Caki2 (cell line): ENCODE measurements around the gene RGS7. TPM values are rescaled to one million over a fixed set of nuclear protein-coding genes. Genes with fewer than 3 reads are reported as not detected.
A peak's percentile ranks its signal among the peaks of the same experiment; 100 is the strongest.
"Not testable (repeated sequence)": the region's sequence is repeated elsewhere in the genome, so short reads cannot be mapped to it uniquely, and the experiment has no call there.

Experiments
- DNase-seq: peaks from one replicate; pipeline ENCODE4 v3.0.0-alpha.2; 2015; ENCODE audit warnings: low read depth
- in situ Hi-C: cut with HindIII; loops from 2 replicates; pipeline ENCODE4 v1.10.0; 2016; ENCODE audit warnings: low sequenced_read_pairs, low pct_unique_long_range_greater_than_20kb, mixed read lengths
- total RNA-seq: library from RNA; depleted of rRNA; stranded (reverse); fragments of >200 nt; shearing (Covaris generic); gene quantifications from 2 replicates; pipeline ENCODE4 v1.2.3, GENCODE V29; 2014; ENCODE audit warnings: low replicate concordance

The RGS7 gene
- total RNA-seq, 1 experiment from 2014 or later = 0.98 TPM

- in situ Hi-C loops = no loop called here
- DNase-seq = peak; percentile 41
Measured at GRCh38 chr1:240935920-240936319, 421.1 kb downstream of the RGS7 start.

GRCh38 chr1:240931031-240931430 lies 426.0 kb downstream of the RGS7 start:
- in situ Hi-C loops = no loop called here
- no peak for DNase-seq

DNA sequence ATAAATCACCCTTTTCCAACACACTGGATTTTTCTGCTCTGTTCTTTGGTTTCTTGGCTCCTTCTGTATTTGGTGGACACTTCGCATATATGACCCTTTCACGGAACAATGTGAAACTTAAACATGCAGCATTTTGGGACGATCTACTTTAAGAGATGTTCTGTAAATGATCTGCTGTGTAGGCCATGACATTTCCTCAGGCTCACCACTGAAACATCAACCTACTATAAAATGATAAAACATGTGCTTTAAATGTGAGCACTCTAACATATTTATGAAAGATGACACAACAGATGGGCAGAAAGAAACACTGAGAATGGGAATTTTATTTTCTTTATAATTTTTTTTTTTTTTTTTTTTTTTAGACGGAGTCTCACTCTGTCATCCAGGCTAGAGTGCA lies 428.7 kb downstream of the RGS7 start:
- in situ Hi-C loops = no loop called here
- DNase-seq = no peak

DNA sequence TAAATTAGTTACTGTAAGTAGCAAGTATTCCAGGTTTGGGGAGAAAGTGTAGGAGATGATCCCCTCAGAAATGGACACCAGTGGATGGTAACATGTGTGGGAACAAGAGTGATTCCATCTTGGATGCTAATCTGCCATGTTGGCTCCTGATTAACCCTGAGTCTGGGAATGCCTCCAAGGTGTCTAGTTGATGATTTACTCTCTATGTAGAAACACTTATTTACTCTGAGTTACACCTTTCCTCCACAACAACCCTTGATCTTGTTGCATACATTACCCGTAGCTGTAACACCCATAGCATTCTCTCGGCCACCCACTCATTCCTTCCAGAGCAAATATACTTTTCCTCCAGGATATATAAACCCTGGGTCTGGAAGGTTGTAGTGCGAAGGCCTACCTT lies 429.2 kb downstream of the RGS7 start:
- no peak for DNase-seq
- in situ Hi-C loops = no loop called here

DNA sequence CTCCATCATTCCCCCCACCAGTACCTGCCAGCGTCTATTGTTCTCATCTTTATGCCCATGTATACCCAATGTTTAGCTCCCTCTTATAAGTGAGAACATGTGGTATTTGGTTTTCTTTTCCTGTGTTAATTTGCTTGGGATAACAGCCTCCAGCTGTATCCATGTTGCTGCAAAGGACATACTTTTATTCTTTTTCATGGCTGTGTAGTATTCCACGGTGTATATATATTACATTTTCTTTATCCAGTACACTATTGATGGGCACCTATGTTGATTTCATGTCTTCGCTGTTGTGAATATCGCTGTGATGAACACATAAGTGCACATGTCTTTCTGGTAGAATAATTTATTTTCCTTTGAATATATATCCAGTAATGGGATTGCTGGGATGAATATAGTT lies 431.7 kb downstream of the RGS7 start:
- in situ Hi-C loops = no loop called here
- DNase-seq = no peak

GRCh38 chr1:240917976-240918375 lies 439.0 kb downstream of the RGS7 start:
- DNase-seq = no peak
- in situ Hi-C loops = no loop called here

- in situ Hi-C loops = no loop called here
Measured at GRCh38 chr1:240914506-240914905, 442.5 kb downstream of the RGS7 start.

GRCh38 chr1:240912821-240913220 lies 444.2 kb downstream of the RGS7 start:
- in situ Hi-C loops = no loop called here

More at GRCh38 chr1:240914506-240914905, 442.5 kb downstream of the RGS7 start:
- DNase-seq = no peak

GRCh38 chr1:240909701-240910457 lies 447.1 kb downstream of the RGS7 start:
- in situ Hi-C loops = no loop called here
- DNase-seq = no peak

More at GRCh38 chr1:240912821-240913220, 444.2 kb downstream of the RGS7 start:
- DNase-seq = no peak

GRCh38 chr1:240906477-240906876 lies 450.5 kb downstream of the RGS7 start:
- no peak for DNase-seq

GRCh38 chr1:240905225-240905765 lies 451.7 kb downstream of the RGS7 start:
- no peak for DNase-seq
- in situ Hi-C loops = no loop called here

More at GRCh38 chr1:240906477-240906876, 450.5 kb downstream of the RGS7 start:
- in situ Hi-C loops = no loop called here

GRCh38 chr1:240895424-240895823 lies 461.6 kb downstream of the RGS7 start:
- in situ Hi-C loops, DNase-seq: not testable (repeated sequence)

GRCh38 chr1:240888787-240889048 lies 468.3 kb downstream of the RGS7 start:
- no peak for DNase-seq
- in situ Hi-C loops = no loop called here

GRCh38 chr1:240888039-240888786 lies 468.8 kb downstream of the RGS7 start:
- DNase-seq = peak; percentile 40
- in situ Hi-C loops = no loop called here

GRCh38 chr1:240883490-240883889 lies 473.5 kb downstream of the RGS7 start:
- DNase-seq = no peak
- in situ Hi-C loops = no loop called here

DNA sequence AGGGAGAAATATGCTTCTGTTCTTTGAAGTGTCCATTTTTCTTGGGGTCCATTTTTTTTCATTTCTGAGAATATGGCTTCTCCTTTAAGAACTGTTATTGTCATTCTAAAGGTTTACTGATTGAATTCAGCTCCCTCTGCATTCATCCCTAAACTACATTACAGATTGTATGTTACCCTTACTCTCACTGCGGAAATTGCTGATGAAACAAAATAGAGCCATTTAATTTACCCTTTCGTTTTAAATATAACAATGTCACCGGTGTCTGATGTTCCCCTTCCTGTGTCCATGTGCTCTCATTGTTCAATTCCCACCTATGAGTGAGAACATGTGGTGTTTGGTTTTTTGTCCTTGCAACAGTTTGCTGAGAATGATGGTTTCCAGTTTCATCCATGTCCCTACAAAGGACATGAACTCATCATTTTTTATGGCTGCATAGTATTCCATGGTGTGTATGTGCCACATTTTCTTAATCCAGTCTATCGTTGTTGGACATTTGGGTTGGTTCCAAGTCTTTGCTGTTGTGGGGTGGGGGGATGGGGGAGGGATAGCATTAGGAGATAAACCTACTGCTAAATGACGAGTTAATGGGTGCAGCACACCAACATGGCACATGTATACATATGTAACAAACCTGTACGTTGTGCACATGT lies 474.2 kb downstream of the RGS7 start:
- DNase-seq, in situ Hi-C loops: not testable (repeated sequence)

- in situ Hi-C loops = no loop called here
- DNase-seq = no peak
Measured at GRCh38 chr1:240878631-240879030, 478.4 kb downstream of the RGS7 start.

DNA sequence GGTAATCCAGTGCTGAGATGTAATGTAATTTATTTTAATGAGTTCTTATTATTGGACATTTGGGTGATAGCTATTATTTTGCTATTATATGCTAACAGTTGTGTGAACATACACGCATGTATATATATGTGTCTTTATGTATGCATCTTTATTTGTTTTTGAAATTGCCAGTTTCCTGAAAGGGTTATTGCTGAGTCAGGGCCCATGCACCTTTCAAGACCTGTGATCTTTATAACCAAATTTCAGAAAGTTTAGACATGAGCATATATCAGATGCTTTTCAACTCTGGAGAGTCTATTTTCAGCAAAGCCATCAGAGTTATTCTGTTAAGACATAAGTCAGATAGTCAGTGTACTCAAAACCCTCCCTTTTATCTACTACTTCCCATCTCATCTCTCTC lies 479.4 kb downstream of the RGS7 start:
- no peak for DNase-seq
- in situ Hi-C loops = no loop called here

DNA sequence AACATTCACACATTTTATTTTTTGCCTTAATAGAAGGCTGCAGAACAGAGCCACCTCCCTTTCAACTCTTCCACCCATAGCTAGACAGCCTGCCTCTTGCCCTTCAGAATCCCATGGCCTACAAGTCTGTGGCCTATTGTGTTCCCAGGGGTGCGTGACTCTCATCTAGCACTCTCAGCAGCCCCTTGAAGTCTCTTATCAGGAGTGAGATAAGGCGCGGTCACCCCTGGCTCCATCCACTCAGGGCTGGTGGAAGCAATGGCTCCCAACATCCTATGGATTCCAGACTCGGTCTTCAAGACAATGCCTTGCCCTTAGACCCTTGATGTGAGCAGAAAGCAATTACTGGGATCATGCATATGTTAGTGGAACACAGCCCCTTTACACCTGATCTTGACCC lies 480.9 kb downstream of the RGS7 start:
- in situ Hi-C loops = no loop called here
- no peak for DNase-seq
